Testis (tissue), 2 donors: Measurements from ENCODE around the gene PLA2G4C.

Experiments used
- CTCF ChIP-seq, 3 experiments: fragments of 450-650 bp in 2 of 3; fragments of 200-600 bp in 1 of 3; sonication (generic) in 1 of 3; IDR thresholded peaks; one replicate each; pipeline ENCODE4 v1.5.1; 2016 to 2019; ENCODE audit warnings: antibody characterized with exemption in 3 of 3, mild to moderate bottlenecking in 2 of 3, moderate library complexity in 1 of 3
- POLR2A ChIP-seq: fragments of 450-650 bp; IDR thresholded peaks from one replicate; pipeline ENCODE4 v1.6.1; 2017; ENCODE audit warnings: antibody characterized with exemption, mild to moderate bottlenecking, moderate library complexity

GRCh38 chr19:48090281-48090802 lies 20.3 kb downstream of the PLA2G4C start:
- TF ChIP-seq CTCF (IDR thresholded peaks at IDR 0.05) (no peak), POLR2A (no peak)
